IPS-20b (cell line): ENCODE measurements around the gene RBM15B.

Experiments
- H3K27ac ChIP-seq: one replicate; pipeline ENCODE4 v1.5.1; 2013; ENCODE audit warnings: low read length
- H3K27me3 ChIP-seq: 2 replicates; pipeline ENCODE4 v1.6.1; 2013; ENCODE audit warnings: mild to moderate bottlenecking, low read length, inconsistent platforms; ENCODE audit not compliant: insufficient read depth
- H3K36me3 ChIP-seq: 2 replicates; pipeline ENCODE4 v1.6.1; 2013; ENCODE audit warnings: low read depth, mild to moderate bottlenecking, inconsistent platforms, low read length, moderate library complexity; ENCODE audit not compliant: insufficient read depth
- H3K4me1 ChIP-seq: 2 replicates; pipeline ENCODE4 v1.6.1; 2013; ENCODE audit warnings: mild to moderate bottlenecking, control low read depth, inconsistent platforms, low read length, moderate library complexity; ENCODE audit not compliant: insufficient read depth
- H3K4me3 ChIP-seq: 2 replicates; pipeline ENCODE4 v1.5.1; 2013; ENCODE audit warnings: mild to moderate bottlenecking, low read length, inconsistent platforms
- H3K9ac ChIP-seq: 2 replicates; pipeline ENCODE4 v1.6.1; 2013; ENCODE audit warnings: low read depth, mild to moderate bottlenecking, inconsistent platforms, low read length, moderate library complexity
- H3K9me3 ChIP-seq: 2 replicates; pipeline ENCODE4 v1.6.1; 2013; ENCODE audit warnings: mild to moderate bottlenecking, low read depth, low read length, inconsistent platforms; ENCODE audit not compliant: insufficient read depth

The RBM15B gene

GRCh38 chr3:51379746-51380455 lies 11.2 kb upstream of the RBM15B start:
- Histone ChIP-seq H3K4me1 (peaks cover 10% of the 10 kb centered on the region; the same call in 1 of the 2 replicates), H3K27me3 (no peaks in the 10 kb centered on the region), H3K9ac (no peak overlapping the region), H3K27ac (no peak overlapping the region), H3K4me3 (no peak overlapping the region), H3K9me3 (no peaks in the 10 kb centered on the region), H3K36me3 (peaks cover 3% of the 10 kb centered on the region; the same call in 1 of the 2 replicates)

GRCh38 chr3:51380601-51381332 lies 10.3 kb upstream of the RBM15B start:
- no peak overlapping the region for H3K4me3 ChIP-seq
- H3K27me3 ChIP-seq: no peaks in the 10 kb centered on the region
- no peak overlapping the region for H3K9ac ChIP-seq
- no peaks in the 10 kb centered on the region for H3K9me3 ChIP-seq
- no peak overlapping the region for H3K27ac ChIP-seq
- no peaks in the 10 kb centered on the region for H3K36me3 ChIP-seq
- peaks cover 10% of the 10 kb centered on the region; the same call in 1 of the 2 replicates for H3K4me1 ChIP-seq

GRCh38 chr3:51381333-51381705 lies 9.8 kb upstream of the RBM15B start:
- Histone ChIP-seq H3K9me3 (no peaks in the 10 kb centered on the region), H3K27ac (no peak overlapping the region), H3K4me3 (no peak overlapping the region), H3K4me1 (peaks cover 12% of the 10 kb centered on the region), H3K36me3 (peaks cover 4% of the 10 kb centered on the region), H3K9ac (no peak overlapping the region), H3K27me3 (no peaks in the 10 kb centered on the region)

GRCh38 chr3:51382076-51382745 lies 8.9 kb upstream of the RBM15B start:
- no peaks in the 10 kb centered on the region for H3K27me3 ChIP-seq
- peaks cover 10% of the 10 kb centered on the region for H3K36me3 ChIP-seq
- no peak overlapping the region for H3K9ac ChIP-seq
- no peak overlapping the region for H3K4me3 ChIP-seq
- H3K9me3 ChIP-seq: no peaks in the 10 kb centered on the region
- no peak overlapping the region for H3K27ac ChIP-seq
- peaks cover 16% of the 10 kb centered on the region for H3K4me1 ChIP-seq

- peak overlapping the region; percentile 76 for H3K4me3 ChIP-seq
Observed at GRCh38 chr3:51382947-51383578, 8.0 kb upstream of the RBM15B start.

GRCh38 chr3:51384055-51384725 lies 6.9 kb upstream of the RBM15B start:
- H3K4me3 ChIP-seq: peak overlapping the region; percentile 76
- no peaks in the 10 kb centered on the region for H3K9me3 ChIP-seq
- no peaks in the 10 kb centered on the region for H3K27me3 ChIP-seq
- peak overlapping the region; percentile 88 for H3K9ac ChIP-seq
- peak overlapping the region; percentile 22 for H3K27ac ChIP-seq
- peaks cover 16% of the 10 kb centered on the region for H3K4me1 ChIP-seq
- peaks cover 30% of the 10 kb centered on the region for H3K36me3 ChIP-seq

More at GRCh38 chr3:51382947-51383578, 8.0 kb upstream of the RBM15B start:
- H3K9ac ChIP-seq: peak overlapping the region; percentile 88; the same call in 1 of the 2 replicates
- no peak overlapping the region for H3K27ac ChIP-seq
- H3K27me3 ChIP-seq: no peaks in the 10 kb centered on the region
- peaks cover 16% of the 10 kb centered on the region for H3K4me1 ChIP-seq
- no peaks in the 10 kb centered on the region for H3K9me3 ChIP-seq
- H3K36me3 ChIP-seq: peaks cover 18% of the 10 kb centered on the region

GRCh38 chr3:51384726-51385473 lies 6.2 kb upstream of the RBM15B start, which contains the start of gene MANF:
Gene MANF (plus strand): TSS chr3:51385291. CDS start chr3:51385343, 52 bp downstream.
- Histone ChIP-seq H3K4me3 (peak within 1 kb of the TSS; percentile 94), H3K9me3 (no peaks in the 10 kb centered on the region), H3K27me3 (no peaks in the 10 kb centered on the region), H3K9ac (peak within 1 kb of the TSS; percentile 95), H3K27ac (peak within 1 kb of the TSS; percentile 22), H3K4me1 (peaks cover 17% of the 10 kb centered on the region), H3K36me3 (peaks cover 37% of the 10 kb centered on the region)

- Histone ChIP-seq H3K27ac (peak overlapping the region; percentile 7), H3K9me3 (no peaks in the 10 kb centered on the region), H3K9ac (peak overlapping the region; percentile 95), H3K27me3 (no peaks in the 10 kb centered on the region), H3K4me1 (peaks cover 22% of the 10 kb centered on the region), H3K36me3 (peaks cover 44% of the 10 kb centered on the region), H3K4me3 (peak overlapping the region; percentile 94)
Observed at GRCh38 chr3:51385621-51386091, 5.4 kb upstream of the RBM15B start.

- Histone ChIP-seq H3K4me1 (peaks cover 23% of the 10 kb centered on the region), H3K4me3 (peak overlapping the region; percentile 94), H3K9me3 (no peaks in the 10 kb centered on the region), H3K9ac (peak overlapping the region; percentile 95), H3K27ac (no peak overlapping the region), H3K36me3 (peaks cover 44% of the 10 kb centered on the region), H3K27me3 (no peaks in the 10 kb centered on the region)
Observed at GRCh38 chr3:51386159-51386851, 4.8 kb upstream of the RBM15B start.

- Histone ChIP-seq H3K27me3 (no peaks in the 10 kb centered on the region), H3K27ac (no peak overlapping the region), H3K9ac (peak overlapping the region; percentile 95; the same call in 1 of the 2 replicates), H3K9me3 (no peaks in the 10 kb centered on the region), H3K4me3 (peak overlapping the region; percentile 94), H3K36me3 (peaks cover 44% of the 10 kb centered on the region), H3K4me1 (peaks cover 23% of the 10 kb centered on the region)
Observed at GRCh38 chr3:51386852-51387229, 4.2 kb upstream of the RBM15B start.
